ENCODE results near the gene GNL3. TPM values are rescaled to one million over a fixed set of nuclear protein-coding genes. Genes with fewer than 3 reads are reported as not detected.

The GNL3 gene
- total RNA-seq, 4 donors from 2014 or later, result 19.1 to 54.5 (median 37.4) TPM

- TF ChIP-seq POLR2A (IDR thresholded peaks at IDR 0.05) (no peak), POLR2AphosphoS5 (IDR thresholded peaks at IDR 0.05) (no peak), EP300 (IDR thresholded peaks at IDR 0.05; ENCODE audit: low read depth) (no peak), CTCF (IDR thresholded peaks at IDR 0.05) (no peak)
- Histone ChIP-seq H3K9me3 (peaks cover 0 to 3% of the 10 kb centered on the region in 2 donors), H3K4me1 (no peaks in the 10 kb centered on the region), H3K27me3 (no peaks in the 10 kb centered on the region), H3K36me3 (peaks cover 0 to 55% (median 5%) of the 10 kb centered on the region in 4 donors), H3K27ac (no peak overlapping the region), H3K4me3 (no peak overlapping the region)
- in situ Hi-C loops (cut with MboI; ENCODE audit: low pct_ligation_motif_present in 1 of 4, low pct_unique_long_range_greater_than_20kb in 1 of 4, low sequenced_read_pairs in 3 of 4) (loop anchor here in 1 of 4 donors (25.0 kb wide), 1 partner anchor 332 kb away; no protein-coding TSS in a partner anchor), intact Hi-C loops (cut with DNase I; ENCODE audit: low total_unique reads) (no loop called here)
- DNase-seq, result no peak
Measured at GRCh38 chr3:52730681-52731080, 44.8 kb downstream of the GNL3 start.

- peaks cover 0 to 62% (median 5%) of the 10 kb centered on the region in 4 donors for H3K36me3 ChIP-seq
- TF ChIP-seq EP300 (IDR thresholded peaks at IDR 0.05; ENCODE audit: low read depth) (no peak), CTCF (IDR thresholded peaks at IDR 0.05) (no peak), POLR2A (IDR thresholded peaks at IDR 0.05) (no peak), POLR2AphosphoS5 (IDR thresholded peaks at IDR 0.05) (no peak)
Measured at GRCh38 chr3:52731590-52731989, 45.8 kb downstream of the GNL3 start.

GRCh38 chr3:52733256-52733891, 47.5 kb downstream of the GNL3 start:
- H3K36me3 ChIP-seq, result peaks cover 0 to 76% (median 9%) of the 10 kb centered on the region in 4 donors
- TF ChIP-seq CTCF (IDR thresholded peaks at IDR 0.05) (no peak), EP300 (IDR thresholded peaks at IDR 0.05; ENCODE audit: low read depth) (no peak), POLR2AphosphoS5 (IDR thresholded peaks at IDR 0.05) (no peak), POLR2A (IDR thresholded peaks at IDR 0.05) (no peak)
- H3K4me1 ChIP-seq, result no peaks in the 10 kb centered on the region
- intact Hi-C loops (cut with DNase I; ENCODE audit: low total_unique reads), result no loop called here
- H3K27ac ChIP-seq, result no peak overlapping the region
- no peaks in the 10 kb centered on the region for H3K27me3 ChIP-seq
- 86 to 96% methylated on average over 9 to 10 of the region's 10 CpGs for WGBS, 2 donors (ENCODE audit: low coverage in 1 of 2)
- no peak overlapping the region for H3K4me3 ChIP-seq
- H3K9me3 ChIP-seq, result peaks cover 0 to 3% of the 10 kb centered on the region in 2 donors
- DNase-seq, result no peak
- in situ Hi-C loops (cut with MboI; ENCODE audit: low pct_ligation_motif_present in 1 of 4, low pct_unique_long_range_greater_than_20kb in 1 of 4, low sequenced_read_pairs in 3 of 4), result loop anchor here in 1 of 4 donors (25.0 kb wide), 1 partner anchor 329 kb away; no protein-coding TSS in a partner anchor

More at GRCh38 chr3:52731590-52731989, 45.8 kb downstream of the GNL3 start:
- Histone ChIP-seq H3K27me3 (no peaks in the 10 kb centered on the region), H3K4me1 (no peaks in the 10 kb centered on the region), H3K27ac (no peak overlapping the region), H3K4me3 (no peak overlapping the region), H3K9me3 (peaks cover 0 to 3% of the 10 kb centered on the region in 2 donors)
- 73 to 89% methylated on average over 7 to 14 of the region's 14 CpGs for WGBS, 2 donors (ENCODE audit: low coverage in 1 of 2)
- in situ Hi-C loops (cut with MboI; ENCODE audit: low pct_ligation_motif_present in 1 of 4, low pct_unique_long_range_greater_than_20kb in 1 of 4, low sequenced_read_pairs in 3 of 4), result loop anchor here in 1 of 4 donors (25.0 kb wide), 1 partner anchor 331 kb away; no protein-coding TSS in a partner anchor
- intact Hi-C loops (cut with DNase I; ENCODE audit: low total_unique reads), result no loop called here
- no peak for DNase-seq

- in situ Hi-C loops (cut with MboI; ENCODE audit: low pct_ligation_motif_present in 1 of 4, low pct_unique_long_range_greater_than_20kb in 1 of 4, low sequenced_read_pairs in 3 of 4) (loop anchor here in 1 of 4 donors (25.0 kb wide), 1 partner anchor 323 kb away; no protein-coding TSS in a partner anchor), intact Hi-C loops (cut with DNase I; ENCODE audit: low total_unique reads) (no loop called here)
- WGBS, 2 donors (ENCODE audit: low coverage in 1 of 2), result 62 to 67% methylated on average over 1 of the region's 1 CpG
- H3K36me3 ChIP-seq, result peaks cover 0 to 74% (median 21%) of the 10 kb centered on the region in 4 donors
- no peaks in the 10 kb centered on the region for H3K9me3 ChIP-seq
- no peaks in the 10 kb centered on the region for H3K4me1 ChIP-seq
- TF ChIP-seq CTCF (IDR thresholded peaks at IDR 0.05) (no peak), POLR2AphosphoS5 (IDR thresholded peaks at IDR 0.05) (no peak), POLR2A (IDR thresholded peaks at IDR 0.05) (no peak), EP300 (IDR thresholded peaks at IDR 0.05; ENCODE audit: low read depth) (no peak)
- DNase-seq, result no peak
- no peaks in the 10 kb centered on the region for H3K27me3 ChIP-seq
- no peak overlapping the region for H3K4me3 ChIP-seq
- H3K27ac ChIP-seq, result no peak overlapping the region
Measured at GRCh38 chr3:52739730-52740129, 53.9 kb downstream of the GNL3 start.
